K562 (cell line): ENCODE results near the gene WSCD2. TPM values are rescaled to one million over a fixed set of nuclear protein-coding genes. Genes with fewer than 3 reads are reported as not detected.

Experiments
- ATAC-seq: fragments of 200-7000 bp; cut with Tn5 transposase; 3 replicates; pipeline ENCODE4 v1.9.1; 2020; ENCODE audit warnings: moderate library complexity
- BruUV-seq: library from RNA; stranded (reverse); fragments of 400-500 nt; replicated peaks from 2 replicates; lab custom pipeline; 2021; lab: Mats Ljungman, UMichigan
- CTCF ChIA-PET: fragments of 300-600 bp; formaldehyde crosslinking; extraction: SDS; loops from one replicate; lab custom pipeline; 2021; ENCODE audit warnings: low intra/inter-chr PET ratio; lab: Yijun Ruan, JAX
- POLR2A ChIA-PET: fragments of 300-600, 350-650 bp; sonication (Branson Sonifier 250); formaldehyde crosslinking; extraction: SDS; loops from one replicate; lab custom pipeline; 2021; ENCODE audit warnings: antibody characterized with exemption, inconsistent platforms; lab: Yijun Ruan, JAX
- DNase-seq, 4 experiments: peaks; one replicate each; pipeline versions ENCODE4 v3.0.0 to v3.0.0-alpha.2; 2011 to 2018; ENCODE audit warnings: low spot score in 3 of 4, mixed read lengths in 3 of 4; ENCODE audit errors: extremely low read depth in 1 of 4
- FAIRE-seq: peaks from 2 replicates; lab custom pipeline; 2011; peaks lifted over from hg19 to GRCh38; lab: Jason Lieb, UNC
- H2AFZ ChIP-seq: 2 replicates; pipeline ENCODE4 v1.6.0; 2011; ENCODE audit warnings: low read depth, low read length, control low read depth, inconsistent platforms
- H3K27ac ChIP-seq: fragments of 200-600 bp; 3 replicates; pipeline ENCODE4 v1.8.0; 2011; ENCODE audit warnings: low read depth, mild to moderate bottlenecking, control low read depth, inconsistent platforms, low read length, moderate library complexity, mixed read lengths; ENCODE audit errors: extremely low read depth
- H3K27me3 ChIP-seq, 2 experiments: fragments of 300-600 bp in 1 of 2; 2 replicates in 1 of 2; 3 replicates in 1 of 2; pipeline versions ENCODE4 v1.6.0 to v1.8.0; 2011; ENCODE audit warnings: inconsistent platforms in 2 of 2, low read length in 2 of 2, mild to moderate bottlenecking in 1 of 2, mixed read lengths in 1 of 2, moderate library complexity in 1 of 2; ENCODE audit not compliant: control insufficient read depth in 2 of 2, insufficient read depth in 2 of 2
- H3K36me3 ChIP-seq: fragments of 300-600 bp; 3 replicates; pipeline ENCODE4 v1.8.0; 2011; ENCODE audit warnings: mild to moderate bottlenecking, low read length, inconsistent platforms; ENCODE audit not compliant: control insufficient read depth, insufficient read depth
- H3K4me1 ChIP-seq, 2 experiments: fragments of 200-600 bp in 1 of 2; replicated peaks in 1 of 2; 2 replicates in 1 of 2; 3 replicates in 1 of 2; pipeline versions ENCODE4 v1.5.1 to v1.8.0; 2011; ENCODE audit warnings: inconsistent platforms in 2 of 2, low read length in 2 of 2, mild to moderate bottlenecking in 1 of 2, mixed read lengths in 1 of 2, moderate library complexity in 1 of 2; ENCODE audit not compliant: control insufficient read depth in 2 of 2, insufficient read depth in 2 of 2
- H3K4me2 ChIP-seq: 2 replicates; pipeline ENCODE4 v1.6.1; 2011; ENCODE audit warnings: low read length, control low read depth, inconsistent platforms, mixed read lengths; ENCODE audit not compliant: insufficient read depth
- H3K4me3 ChIP-seq: fragments of 200-600 bp; sonication (generic), shearing (Covaris generic); 2 replicates; pipeline ENCODE4 v1.5.1; 2016; ENCODE audit warnings: control low read depth, inconsistent platforms
- H3K79me2 ChIP-seq: fragments of 200-600 bp; 3 replicates; pipeline ENCODE4 v1.8.0; 2011; ENCODE audit warnings: low read length, inconsistent platforms; ENCODE audit not compliant: control insufficient read depth, insufficient read depth
- H3K9ac ChIP-seq, 2 experiments: 2 replicates each; pipeline versions ENCODE4 v1.6.0 to v1.6.1; 2011; ENCODE audit warnings: low read depth in 2 of 2, low read length in 2 of 2, control low read depth in 1 of 2, inconsistent platforms in 1 of 2, mild to moderate bottlenecking in 1 of 2, mixed read lengths in 1 of 2; ENCODE audit not compliant: insufficient read depth in 1 of 2
- H3K9me1 ChIP-seq: one replicate; pipeline ENCODE4 v1.6.0; 2011; ENCODE audit warnings: inconsistent platforms, mild to moderate bottlenecking, low read length, moderate library complexity; ENCODE audit not compliant: control insufficient read depth, insufficient read depth
- H3K9me3 ChIP-seq: replicated peaks from 2 replicates; pipeline ENCODE4 v1.5.1; 2011; ENCODE audit warnings: low read depth, low read length, inconsistent platforms; ENCODE audit not compliant: control insufficient read depth, insufficient read depth
- H4K20me1 ChIP-seq: replicated peaks from 2 replicates; pipeline ENCODE4 v1.6.1; 2011; ENCODE audit warnings: low read length, inconsistent platforms, mixed read lengths; ENCODE audit not compliant: control insufficient read depth, insufficient read depth
- ARID2 ChIP-seq: fragments of 450-650 bp; IDR thresholded peaks from 2 replicates; pipeline ENCODE4 v1.6.1; 2017; ENCODE audit warnings: antibody characterized with exemption, mild to moderate bottlenecking
- KLF16 ChIP-seq: IDR thresholded peaks from 2 replicates; pipeline ENCODE4 v1.6.1; 2016; ENCODE audit warnings: antibody characterized with exemption
- NCOA1 ChIP-seq: fragments of 450-650 bp; IDR thresholded peaks from 2 replicates; pipeline ENCODE4 v1.6.1; 2016; ENCODE audit warnings: low read depth
- OTX1 ChIP-seq: fragments of 450-650 bp; formaldehyde crosslinking; IDR thresholded peaks from 2 replicates; pipeline ENCODE4 v1.4.0; 2022; ENCODE audit warnings: mild to moderate bottlenecking
- RFX1 ChIP-seq: fragments of 450-650 bp; IDR thresholded peaks from 2 replicates; pipeline ENCODE4 v1.6.1; 2016; ENCODE audit warnings: mild to moderate bottlenecking, moderate library complexity
- RREB1 ChIP-seq: fragments of 250-450 bp; sonication (Bioruptor Pico); IDR thresholded peaks from 2 replicates; pipeline ENCODE4 v1.4.0; 2020
- SOX6 ChIP-seq: fragments of 450-650 bp; IDR thresholded peaks from 2 replicates; pipeline ENCODE4 v1.6.1; 2014; ENCODE audit warnings: mild to moderate bottlenecking
- TAF15 ChIP-seq: fragments of 200-400 bp; formaldehyde crosslinking; IDR thresholded peaks from 2 replicates; pipeline ENCODE4 v1.6.1; 2017; ENCODE audit warnings: mild to moderate bottlenecking, low read depth, low read length, moderate library complexity
- ZNF324 ChIP-seq: fragments of 250-450 bp; sonication (Bioruptor Pico); IDR thresholded peaks from 2 replicates; pipeline ENCODE4 v1.4.0; 2020; ENCODE audit warnings: mild to moderate bottlenecking
- ZNF740 ChIP-seq, 3 experiments: fragments of 200-800 bp in 1 of 3; sonication (Bioruptor generic) in 1 of 3; sonication (generic) in 1 of 3; formaldehyde crosslinking in 1 of 3; IDR thresholded peaks; 2 replicates each; pipeline versions ENCODE4 v1.6.1 to v1.8.0; 2016 to 2022; ENCODE audit warnings: mild to moderate bottlenecking in 2 of 3, missing compliant biosample characterization in 2 of 3, missing genetic modification characterization in 2 of 3, missing genetic modification reagents in 1 of 3
- WGBS: fragments of 100-300 bp; shearing (Covaris generic); methylation state at CpG from one replicate; pipeline ENCODE4 v1.1.6; 2016; ENCODE audit warnings: low coverage, mixed read lengths; ENCODE audit not compliant: insufficient coverage; ENCODE audit errors: missing lambda C conversion rate; 5-methylcytosine and 5-hydroxymethylcytosine counted together
- in situ Hi-C: fragments of 300-500 bp; cut with MboI; formaldehyde crosslinking; loops from 4 replicates; pipeline ENCODE4 v1.15.0; 2018; ENCODE audit warnings: inconsistent platforms, mixed read lengths
- intact Hi-C: fragments of 100-400 bp; cut with micrococcal nuclease; formaldehyde crosslinking; loops from 2 replicates; pipeline ENCODE4 v1.14.2; 2022
- polyA plus RNA-seq, 8 experiments: library from polyadenylated mRNA; depleted of rRNA in 4 of 8; stranded (reverse) in 5 of 8; unstranded in 3 of 8; fragments of >200 nt; fragmentation: Nextera tagmentation in 2 of 8; fragmentation: Illumina TruSeq in 1 of 8; extraction: Ambion mirVana in 2 of 8; extraction: Trizol in 1 of 8; gene quantifications; 2 replicates each; pipeline versions ENCODE4 v1.2.1 to v1.2.3, GENCODE V29; 2011 to 2014; ENCODE audit warnings: inconsistent platforms in 1 of 8, missing spikeins in 1 of 8
- total RNA-seq, 7 experiments: library from RNA; depleted of rRNA in 6 of 7; stranded (reverse); fragments of >200 nt in 6 of 7; fragmentation: Illumina TruSeq in 2 of 7; extraction: Trizol in 2 of 7; gene quantifications; 2 replicates each; pipeline versions ENCODE4 v1.2.1 to v1.2.3, GENCODE V29; 2011 to 2021; ENCODE audit warnings: low replicate concordance in 1 of 7

Gene WSCD2
- total and polyA plus RNA-seq, 9 of the 15 experiments (the other 6 are each of a cell fraction or from before 2014, with no cell fraction given): 0.72 to 14.1 (median 4.0) TPM

DNA sequence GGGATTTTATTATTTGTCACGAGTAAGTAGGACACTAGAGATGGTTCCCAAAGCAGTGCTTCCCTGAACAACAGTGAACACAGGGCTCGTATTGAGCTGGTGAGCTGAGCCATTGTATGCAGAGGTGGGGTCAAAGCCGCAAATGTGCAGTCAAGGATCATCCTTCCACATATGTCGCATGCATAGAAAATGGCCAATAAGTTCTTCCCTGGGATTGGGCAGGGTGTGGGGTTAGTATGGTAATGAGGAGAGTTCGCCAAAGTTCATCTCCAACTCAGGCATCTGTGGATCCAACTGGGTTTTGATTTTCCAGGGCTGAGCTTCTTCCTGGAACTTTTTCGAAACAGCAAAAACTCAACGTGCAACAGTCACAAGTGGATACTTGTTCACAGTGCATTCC lies 123.4 kb downstream of the WSCD2 start (continued):
- TF ChIP-seq RREB1 (CRISPR knock-in tag) (no peak), NCOA1 (no peak), TAF15 (no peak), SOX6 (no peak), ARID2 (no peak), KLF16 (no peak)

- ATAC-seq: no peak
- Histone ChIP-seq H3K9ac (no peak overlapping the region), H3K27me3 (peaks cover 5 to 24% of the 10 kb centered on the region in 2 experiments; a peak in 4 of 5 replicates), H3K27ac (no peak overlapping the region), H2AFZ (no peak overlapping the region), H3K79me2 (no peaks in the 10 kb centered on the region), H3K4me2 (no peak overlapping the region), H3K9me3 (no peaks in the 10 kb centered on the region), H3K4me1 (no peaks in the 10 kb centered on the region)
- BruUV-seq: no TSS peak
- no peak for DNase-seq
- FAIRE-seq: no peak
- POLR2A ChIA-PET: interaction anchor here (0.5 to 1.3 kb wide), 2 partner anchors 17 to 194 kb away, joined by 3 to 4 read pairs; no protein-coding TSS in a partner anchor
- 0% methylated on average over 1 of the region's 4 CpGs for WGBS
- TF ChIP-seq OTX1 (CRISPR knock-in tag) (0 out of 2 replicates have a peak, but pooled peaks have one; percentile 21), RFX1 (peak; percentile 57), ZNF740 (CRISPR knock-in tag; IDR thresholded peaks at IDR 0.05) (no peak), ZNF740 (tag; IDR thresholded peaks at IDR 0.05) (0 out of 4 replicates have a peak, but pooled peaks of 1 of the 2 experiments have one; percentile 38), ZNF324 (CRISPR knock-in tag) (no peak)
- TF ChIP-seq, all 486 proteins: peak for 3
- CTCF ChIA-PET: no interaction called here
- intact Hi-C loops: no loop called here
- Histone ChIP-seq H3K9me1 (no peaks in the 10 kb centered on the region), H3K4me3 (no peak overlapping the region), H3K36me3 (no peaks in the 10 kb centered on the region), H4K20me1 (no peaks in the 10 kb centered on the region; the same call in 1 of the 2 replicates)
- in situ Hi-C loops: no loop called here
Measured at GRCh38 chr12:108253540-108253939, 124.5 kb downstream of the WSCD2 start.
